ENCODE results near the gene MDN1. TPM values are rescaled to one million over a fixed set of nuclear protein-coding genes. Genes with fewer than 3 reads are reported as not detected.
"Not testable (repeated sequence)": the region's sequence is repeated elsewhere in the genome, so short reads cannot be mapped to it uniquely, and the experiment has no call there.

Gene MDN1
- total RNA-seq, 1 donor from 2014 or later, result 29.6 TPM

- intact Hi-C loops (cut with DNase I), result no loop called here
- ATAC-seq (no peak), DNase-seq (no peak)
- TF ChIP-seq CTCF (IDR thresholded peaks at IDR 0.05), result no peak
- no peaks in the 10 kb centered on the region for H3K4me1 ChIP-seq
- no peak overlapping the region for H3K4me3 ChIP-seq
- peaks cover 98% of the 10 kb centered on the region for H3K36me3 ChIP-seq
- no peaks in the 10 kb centered on the region for H3K9me3 ChIP-seq
- no peak overlapping the region for H3K27ac ChIP-seq
- H3K27me3 ChIP-seq (ENCODE audit: low read depth), result no peaks in the 10 kb centered on the region
Observed at GRCh38 chr6:89784838-89785237, 34.8 kb downstream of the MDN1 start.

GRCh38 chr6:89783293-89783692, 36.3 kb downstream of the MDN1 start:
- H3K36me3 ChIP-seq, result peaks cover 92% of the 10 kb centered on the region
- H3K27ac ChIP-seq; DNase-seq; H3K27me3 ChIP-seq (ENCODE audit: low read depth); intact Hi-C loops (cut with DNase I); ATAC-seq; H3K9me3 ChIP-seq; H3K4me1 ChIP-seq; H3K4me3 ChIP-seq: not testable (repeated sequence)

- ATAC-seq, result no peak
- H3K36me3 ChIP-seq, result peaks cover 83% of the 10 kb centered on the region
Observed at GRCh38 chr6:89782222-89782621, 37.4 kb downstream of the MDN1 start.

GRCh38 chr6:89781070-89782034, 38.2 kb downstream of the MDN1 start:
- Histone ChIP-seq H3K4me1 (no peaks in the 10 kb centered on the region), H3K4me3 (no peak overlapping the region), H3K27ac (no peak overlapping the region), H3K36me3 (peaks cover 77% of the 10 kb centered on the region), H3K9me3 (no peaks in the 10 kb centered on the region), H3K27me3 (ENCODE audit: low read depth) (no peaks in the 10 kb centered on the region)
- no peak for ATAC-seq
- no peak for DNase-seq
- intact Hi-C loops (cut with DNase I), result no loop called here
- TF ChIP-seq CTCF (IDR thresholded peaks at IDR 0.05), result no peak

More at GRCh38 chr6:89782222-89782621, 37.4 kb downstream of the MDN1 start:
- Histone ChIP-seq H3K4me3 (no peak overlapping the region), H3K27me3 (ENCODE audit: low read depth) (no peaks in the 10 kb centered on the region), H3K27ac (no peak overlapping the region), H3K9me3 (no peaks in the 10 kb centered on the region), H3K4me1 (no peaks in the 10 kb centered on the region)
- no peak for TF ChIP-seq CTCF (IDR thresholded peaks at IDR 0.05)
- no peak for DNase-seq
- intact Hi-C loops (cut with DNase I), result no loop called here

GRCh38 chr6:89777455-89777854, 42.1 kb downstream of the MDN1 start:
- intact Hi-C loops (cut with DNase I), result no loop called here
- H3K27ac ChIP-seq, result no peak overlapping the region
- no peak overlapping the region for H3K4me3 ChIP-seq
- no peak for TF ChIP-seq CTCF (IDR thresholded peaks at IDR 0.05)
- peaks cover 77% of the 10 kb centered on the region for H3K36me3 ChIP-seq
- DNase-seq (no peak), ATAC-seq (no peak)
- H3K9me3 ChIP-seq, result no peaks in the 10 kb centered on the region
- H3K4me1 ChIP-seq, result no peaks in the 10 kb centered on the region
- no peaks in the 10 kb centered on the region for H3K27me3 ChIP-seq (ENCODE audit: low read depth)

GRCh38 chr6:89776583-89777233, 42.9 kb downstream of the MDN1 start:
- no peak for DNase-seq
- Histone ChIP-seq H3K4me3 (no peak overlapping the region), H3K27me3 (ENCODE audit: low read depth) (no peaks in the 10 kb centered on the region), H3K4me1 (no peaks in the 10 kb centered on the region), H3K9me3 (no peaks in the 10 kb centered on the region), H3K27ac (no peak overlapping the region), H3K36me3 (peaks cover 77% of the 10 kb centered on the region)
- intact Hi-C loops (cut with DNase I), result no loop called here
- TF ChIP-seq CTCF (IDR thresholded peaks at IDR 0.05), result no peak
- ATAC-seq, result no peak

Measured in lower lobe of right lung (tissue), 2 donors.